Measurements from ENCODE around the gene DDIT3. TPM values are rescaled to one million over a fixed set of nuclear protein-coding genes. Genes with fewer than 3 reads are reported as not detected.

Gene DDIT3
- total RNA-seq, 1 experiment from 2014 or later = 14.1 TPM

DNA sequence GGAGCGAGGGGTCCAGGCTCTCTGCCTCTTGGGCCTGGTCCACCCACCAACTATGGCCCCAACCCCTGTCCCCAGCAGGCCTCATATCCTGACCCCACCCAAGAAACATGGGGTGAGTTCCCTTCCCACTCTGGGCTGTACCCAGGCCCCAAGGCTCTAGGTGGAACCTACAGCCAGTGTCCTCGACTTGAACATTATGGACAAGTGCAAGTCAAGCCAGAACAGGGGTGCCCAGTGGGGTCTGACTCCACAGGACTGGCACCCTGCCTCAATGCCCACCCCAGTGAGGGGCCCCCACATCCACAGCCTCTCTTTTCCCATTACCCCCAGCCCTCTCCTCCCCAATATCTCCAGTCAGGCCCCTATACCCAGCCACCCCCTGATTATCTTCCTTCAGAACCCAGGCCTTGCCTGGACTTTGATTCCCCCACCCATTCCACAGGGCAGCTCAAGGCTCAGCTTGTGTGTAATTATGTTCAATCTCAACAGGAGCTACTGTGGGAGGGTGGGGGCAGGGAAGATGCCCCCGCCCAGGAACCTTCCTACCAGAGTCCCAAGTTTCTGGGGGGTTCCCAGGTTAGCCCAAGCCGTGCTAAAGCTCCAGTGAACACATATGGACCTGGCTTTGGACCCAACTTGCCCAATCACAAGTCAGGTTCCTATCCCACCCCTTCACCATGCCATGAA, 49.2 kb downstream of the DDIT3 start:
- no peak overlapping the region for H2AFZ ChIP-seq (ENCODE audit: low read length)
- H3K79me1 ChIP-seq (ENCODE audit: insufficient read depth, low read depth, low read length, poor library complexity, severe bottlenecking) = no peaks in the 10 kb centered on the region
- H3K27ac ChIP-seq (ENCODE audit: insufficient read length, low read depth, low read length) = no peak overlapping the region
- TF ChIP-seq CTCF (conservative IDR thresholded peaks at IDR 0.05) = no peak
- no peaks in the 10 kb centered on the region for H3K4me1 ChIP-seq (ENCODE audit: insufficient read depth, low read length)
- H2BK120ac ChIP-seq (ENCODE audit: low read depth, low read length, poor library complexity, severe bottlenecking) = no peak overlapping the region
- H2AK5ac ChIP-seq (ENCODE audit: insufficient read length, low read length) = no peak overlapping the region
- no peak for DNase-seq
- no peak overlapping the region for H4K5ac ChIP-seq (ENCODE audit: insufficient read length, low read depth, low read length)
- Mint-ChIP-seq H3K27me3 (ENCODE audit: low read depth) (peaks cover 57% of the 10 kb centered on the region), H3K4me3 (no peak overlapping the region; a peak in 1 of 5 replicates), H3K4me1 (peaks cover 0 to 6% of the 10 kb centered on the region in 2 experiments), H3K9me3 (no peaks in the 10 kb centered on the region), H3K27ac (no peak overlapping the region), H3K36me3 (ENCODE audit: insufficient read depth in 1 of 3, low read depth in 3 of 3) (peaks cover 0 to 15% (median 5%) of the 10 kb centered on the region in 3 experiments; a peak in 5 of 7 replicates)
- H4K8ac ChIP-seq (replicated peaks; ENCODE audit: insufficient read length, low read depth, low read length) = no peak overlapping the region
- H3K9me3 ChIP-seq (ENCODE audit: control insufficient read depth, low read depth, low read length) = no peaks in the 10 kb centered on the region
- no peaks in the 10 kb centered on the region for H4K20me1 ChIP-seq (ENCODE audit: control insufficient read depth, insufficient read depth, insufficient read length)
- no peaks in the 10 kb centered on the region for H3K79me2 ChIP-seq (ENCODE audit: insufficient read depth, low read length)
- peaks cover 29% of the 10 kb centered on the region for H3K27me3 ChIP-seq (ENCODE audit: insufficient read depth, low read length)
- no peak overlapping the region for H3K4me2 ChIP-seq (ENCODE audit: insufficient read depth, insufficient read length, low read length)
- no peak overlapping the region for H2BK20ac ChIP-seq (ENCODE audit: low read depth, low read length, poor library complexity, severe bottlenecking)
- no peak overlapping the region for H3K9ac ChIP-seq (ENCODE audit: extremely low read depth, insufficient read length, low read length)
- no peak overlapping the region for H2BK12ac ChIP-seq (ENCODE audit: insufficient read length, low read depth, low read length)
- no CpG with 5 or more reads among the region's 4 CpGs for WGBS (ENCODE audit: extremely low coverage, insufficient read length, low lambda C conversion rate)
- H2BK5ac ChIP-seq (ENCODE audit: insufficient read length, low read length) = no peak overlapping the region
- H3K23ac ChIP-seq (ENCODE audit: insufficient read length, low read depth, low read length) = no peak overlapping the region
- H4K91ac ChIP-seq (ENCODE audit: insufficient read length, low read depth, low read length) = no peak overlapping the region
- H3K23me2 ChIP-seq (ENCODE audit: insufficient read length, low read depth, low read length, poor library complexity, severe bottlenecking) = peaks cover 11% of the 10 kb centered on the region
- H3K18ac ChIP-seq (ENCODE audit: insufficient read length, low read depth, low read length) = no peak overlapping the region
- no peak overlapping the region for H3T11ph ChIP-seq (ENCODE audit: low read length)
- H3K14ac ChIP-seq (ENCODE audit: insufficient read depth, low read length) = no peak overlapping the region
- no peak overlapping the region for H3K56ac ChIP-seq (ENCODE audit: insufficient read length, low read depth, low read length)
- H3K4ac ChIP-seq (ENCODE audit: low read depth, low read length) = no peak overlapping the region
- H2BK15ac ChIP-seq (ENCODE audit: low read depth, low read length) = no peak overlapping the region

Data from H9 (cell line).